ENCODE measurements around the gene ARL15.
"Not testable (repeated sequence)": the region's sequence is repeated elsewhere in the genome, so short reads cannot be mapped to it uniquely, and the experiment has no call there.

GRCh38 chr5:54060919-54061318 lies 249.5 kb downstream of the ARL15 start:
- TF ChIP-seq POLR2A, CTCF, POLR2AphosphoS5 (IDR thresholded peaks at IDR 0.05): not testable (repeated sequence)

All from breast epithelium (tissue), 3 donors.